ENCODE measurements around the gene DAPK1. TPM values are rescaled to one million over a fixed set of nuclear protein-coding genes. Genes with fewer than 3 reads are reported as not detected.

The DAPK1 gene
- total RNA-seq, 2 experiments from 2014 or later: 3.9 to 5.6 TPM

DNA sequence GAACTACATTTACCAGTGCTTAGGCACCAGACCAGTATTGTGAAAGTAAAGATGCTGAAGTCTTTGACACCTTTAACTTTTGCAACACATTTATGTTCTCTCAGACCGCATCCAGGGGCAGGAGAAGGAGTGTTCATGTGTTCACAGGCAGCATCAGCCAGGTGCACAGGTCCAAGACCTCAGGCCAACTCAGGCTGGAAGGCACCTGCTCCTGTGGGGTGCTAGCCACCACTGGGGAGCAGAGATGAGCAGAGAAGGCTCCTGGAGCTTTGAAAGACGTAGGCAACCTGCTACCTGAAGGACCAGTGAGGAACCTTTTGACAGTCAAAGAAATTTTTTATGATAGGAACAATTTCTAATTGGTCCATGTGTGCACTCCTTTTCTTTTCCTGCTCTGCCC, 35.6 kb downstream of the DAPK1 start:
- DNase-seq (no peak), ATAC-seq (no peak)
- no peaks in the 10 kb centered on the region for H3K36me3 Mint-ChIP-seq (ENCODE audit: low read depth)

GRCh38 chr9:87534036-87534435, 36.4 kb downstream of the DAPK1 start:
- Mint-ChIP-seq H3K4me3 (no peak overlapping the region), H3K9me3 (ENCODE audit: low read depth) (no peaks in the 10 kb centered on the region), H3K27ac (no peak overlapping the region), H3K27me3 (no peaks in the 10 kb centered on the region), H3K36me3 (ENCODE audit: low read depth) (no peaks in the 10 kb centered on the region), H3K4me1 (peaks cover 13% of the 10 kb centered on the region)
- ATAC-seq (no peak), DNase-seq (no peak)
- CTCF ChIA-PET: no interaction called here
- intact Hi-C loops (cut with DNase I, micrococcal nuclease): loop anchor here in 1 of 2 experiments (2.0 kb wide), 1 partner anchor 33 kb away; no protein-coding TSS in a partner anchor
- POLR2A ChIA-PET: no interaction called here

More for the DNA sequence above, 35.6 kb downstream of the DAPK1 start:
- Mint-ChIP-seq H3K4me3 (no peak overlapping the region), H3K27me3 (no peaks in the 10 kb centered on the region), H3K27ac (no peak overlapping the region), H3K4me1 (peaks cover 13% of the 10 kb centered on the region), H3K9me3 (ENCODE audit: low read depth) (no peaks in the 10 kb centered on the region)
- intact Hi-C loops (cut with DNase I, micrococcal nuclease): no loop called here
- ChIA-PET POLR2A (no interaction called here), CTCF (no interaction called here)

DNA sequence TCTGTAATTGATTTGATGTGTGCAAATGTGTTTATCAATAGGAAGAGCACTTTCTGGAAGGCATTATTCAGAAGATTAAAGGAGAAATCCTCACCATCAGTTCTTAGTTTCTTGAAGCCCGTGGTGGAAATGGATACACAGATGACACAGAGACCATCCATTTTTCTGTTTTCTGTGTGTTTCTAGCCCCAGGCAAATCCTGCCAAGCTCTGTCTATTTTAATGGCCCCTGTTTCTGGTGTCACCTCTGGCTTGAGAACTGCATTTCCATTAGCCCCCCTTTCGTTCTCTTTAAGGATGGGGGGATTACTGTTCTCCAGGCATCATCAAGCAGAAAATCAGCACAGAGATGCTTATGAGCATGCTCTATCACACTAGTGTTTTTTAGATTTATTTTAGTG, 37.3 kb downstream of the DAPK1 start:
- no peak overlapping the region for H3K27ac Mint-ChIP-seq
- intact Hi-C loops (cut with DNase I, micrococcal nuclease): loop anchor here (1.0 to 5.0 kb wide), 5 partner anchors 34 to 942 kb away; no protein-coding TSS in a partner anchor

DNA sequence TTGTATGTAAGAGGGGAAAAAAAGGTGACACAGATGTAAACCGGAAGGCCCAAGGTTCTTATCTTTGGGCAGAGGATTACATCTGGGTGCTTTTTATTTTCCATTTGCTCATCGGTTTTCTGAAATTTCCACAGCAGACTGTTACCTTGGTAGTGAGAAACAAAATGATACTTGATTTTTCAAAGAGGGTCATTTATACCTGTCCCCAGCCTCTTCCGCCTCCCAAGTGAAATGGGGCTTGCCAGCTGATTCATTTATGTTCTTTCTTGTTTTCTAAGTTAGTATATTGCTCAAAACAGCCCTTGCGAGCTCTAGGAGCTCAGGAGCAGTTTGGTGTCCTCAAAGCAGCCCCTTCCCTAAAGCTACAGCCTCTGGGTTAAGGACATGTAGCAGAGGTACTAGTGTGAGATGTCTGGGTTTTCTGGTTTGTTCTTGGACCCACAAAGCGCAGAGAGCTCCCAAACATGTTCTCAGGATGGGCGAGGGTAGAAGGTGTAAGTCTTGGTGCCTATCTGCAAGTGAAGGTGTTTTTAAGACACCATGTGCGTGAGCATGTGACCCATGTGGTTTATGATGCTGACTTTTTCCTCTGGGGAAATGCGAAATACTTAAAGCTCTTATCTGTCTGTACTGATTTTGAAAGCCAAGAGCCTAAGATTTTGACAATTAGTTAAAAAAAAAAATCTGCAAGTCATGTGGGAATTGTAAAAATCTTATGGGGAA, 38.3 kb downstream of the DAPK1 start:
- H3K27me3 Mint-ChIP-seq: no peaks in the 10 kb centered on the region
- no peaks in the 10 kb centered on the region for H3K36me3 Mint-ChIP-seq (ENCODE audit: low read depth)
- intact Hi-C loops (cut with DNase I, micrococcal nuclease): loop anchor here (1.0 to 5.0 kb wide), 6 partner anchors 35 to 941 kb away; no protein-coding TSS in a partner anchor
- H3K4me3 Mint-ChIP-seq: peak overlapping the region; percentile 5
- CTCF ChIA-PET: interaction anchor here (1.1 kb wide), 1 partner anchor 127 kb away, joined by 3 read pairs; no protein-coding TSS in a partner anchor
- H3K9me3 Mint-ChIP-seq (ENCODE audit: low read depth): no peaks in the 10 kb centered on the region
- peaks cover 13% of the 10 kb centered on the region for H3K4me1 Mint-ChIP-seq
- DNase-seq (peak; percentile 69), ATAC-seq (peak; percentile 84)
- POLR2A ChIA-PET: interaction anchor here (1.4 to 2.1 kb wide), 2 partner anchors 72 to 162 kb away, joined by 8 to 9 read pairs; no protein-coding TSS in a partner anchor
- peak overlapping the region; percentile 91 for H3K27ac Mint-ChIP-seq

More for the DNA sequence above, 37.3 kb downstream of the DAPK1 start:
- ChIA-PET POLR2A (interaction anchor here (2.1 kb wide), 1 partner anchor 71 kb away, joined by 9 read pairs; no protein-coding TSS in a partner anchor), CTCF (no interaction called here)
- no peak overlapping the region for H3K4me3 Mint-ChIP-seq
- peaks cover 13% of the 10 kb centered on the region for H3K4me1 Mint-ChIP-seq
- H3K36me3 Mint-ChIP-seq (ENCODE audit: low read depth): no peaks in the 10 kb centered on the region
- ATAC-seq (no peak), DNase-seq (no peak)
- no peaks in the 10 kb centered on the region for H3K9me3 Mint-ChIP-seq (ENCODE audit: low read depth)
- no peaks in the 10 kb centered on the region for H3K27me3 Mint-ChIP-seq

DNA sequence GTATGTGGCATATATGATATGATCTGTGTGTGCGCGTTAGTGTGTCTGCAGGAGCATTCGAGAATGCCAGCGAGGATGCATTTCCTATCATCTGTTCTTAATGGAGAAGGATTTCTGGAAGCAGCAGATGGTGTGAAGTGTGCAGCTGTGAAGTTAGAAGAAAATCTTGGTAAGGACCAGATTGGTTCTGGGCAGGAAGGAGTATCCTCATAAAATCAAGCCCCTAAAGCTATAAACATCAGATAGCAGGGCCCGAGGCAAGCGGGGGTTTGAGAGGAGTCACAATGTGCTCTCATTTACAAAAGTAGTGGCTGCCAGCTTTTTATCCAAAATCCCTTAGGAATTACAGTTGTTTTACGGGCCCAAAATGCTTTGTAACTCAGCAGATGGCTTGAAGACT, 40.0 kb downstream of the DAPK1 start:
- Mint-ChIP-seq H3K27ac (no peak overlapping the region), H3K4me1 (peaks cover 13% of the 10 kb centered on the region), H3K27me3 (no peaks in the 10 kb centered on the region), H3K9me3 (ENCODE audit: low read depth) (no peaks in the 10 kb centered on the region), H3K4me3 (no peak overlapping the region), H3K36me3 (ENCODE audit: low read depth) (no peaks in the 10 kb centered on the region)
- DNase-seq: no peak
- CTCF ChIA-PET: interaction anchor here (1.6 kb wide), 1 partner anchor 10 kb away, joined by 4 read pairs; no protein-coding TSS in a partner anchor
- no peak for ATAC-seq
- intact Hi-C loops (cut with DNase I, micrococcal nuclease): loop anchor here in 1 of 2 experiments (5.0 kb wide), 1 partner anchor 940 kb away; no protein-coding TSS in a partner anchor
- POLR2A ChIA-PET: no interaction called here

DNA sequence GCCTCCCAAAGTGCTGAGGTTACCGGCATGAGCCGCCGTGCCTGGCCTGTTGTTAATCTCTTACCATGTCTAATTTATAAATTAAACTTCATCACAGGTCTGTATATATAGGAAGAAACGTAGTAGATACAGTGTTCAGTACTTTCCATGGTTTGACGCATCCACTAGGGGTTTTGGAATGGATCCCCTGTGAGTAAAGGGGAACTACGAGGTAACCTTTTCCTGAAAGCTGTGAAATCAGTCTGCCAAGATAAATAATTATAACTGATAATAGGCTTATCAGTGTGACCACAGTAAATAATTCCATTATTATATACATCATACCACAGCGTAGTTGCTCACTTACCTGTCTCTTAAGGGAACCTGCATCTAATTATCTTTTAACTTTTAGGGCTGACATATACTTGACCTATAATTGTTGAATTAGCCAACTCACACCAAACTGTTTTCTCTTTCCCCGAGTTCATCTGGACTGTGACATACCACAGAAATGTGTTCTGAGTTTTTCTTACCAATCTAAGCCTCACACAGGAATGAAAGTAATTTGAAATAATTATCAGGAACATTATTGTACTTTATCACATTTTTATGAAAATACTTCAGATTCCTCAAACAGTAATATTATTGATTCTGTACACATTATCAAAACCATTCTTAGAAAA, 42.9 kb downstream of the DAPK1 start:
- Mint-ChIP-seq H3K27me3 (no peaks in the 10 kb centered on the region), H3K4me3 (no peak overlapping the region), H3K36me3 (ENCODE audit: low read depth) (no peaks in the 10 kb centered on the region), H3K27ac (no peak overlapping the region), H3K4me1 (peaks cover 11% of the 10 kb centered on the region), H3K9me3 (ENCODE audit: low read depth) (no peaks in the 10 kb centered on the region)
- ATAC-seq (no peak), DNase-seq (no peak)
- intact Hi-C loops (cut with DNase I, micrococcal nuclease): no loop called here
- ChIA-PET POLR2A (no interaction called here), CTCF (no interaction called here)

GRCh38 chr9:87541663-87542062, 44.0 kb downstream of the DAPK1 start:
- ChIA-PET POLR2A (no interaction called here), CTCF (no interaction called here)
- DNase-seq: no peak
- H3K36me3 Mint-ChIP-seq (ENCODE audit: low read depth): no peaks in the 10 kb centered on the region
- peaks cover 4% of the 10 kb centered on the region for H3K4me1 Mint-ChIP-seq
- intact Hi-C loops (cut with DNase I, micrococcal nuclease): no loop called here
- H3K4me3 Mint-ChIP-seq: no peak overlapping the region
- no peak for ATAC-seq
- no peaks in the 10 kb centered on the region for H3K9me3 Mint-ChIP-seq (ENCODE audit: low read depth)
- H3K27ac Mint-ChIP-seq: no peak overlapping the region
- no peaks in the 10 kb centered on the region for H3K27me3 Mint-ChIP-seq

GRCh38 chr9:87542141-87542540, 44.5 kb downstream of the DAPK1 start:
- Mint-ChIP-seq H3K4me1 (peaks cover 3% of the 10 kb centered on the region), H3K9me3 (ENCODE audit: low read depth) (no peaks in the 10 kb centered on the region), H3K27ac (no peak overlapping the region), H3K4me3 (no peak overlapping the region), H3K27me3 (no peaks in the 10 kb centered on the region), H3K36me3 (ENCODE audit: low read depth) (no peaks in the 10 kb centered on the region)
- ChIA-PET CTCF (no interaction called here), POLR2A (no interaction called here)
- no peak for DNase-seq
- intact Hi-C loops (cut with DNase I, micrococcal nuclease): no loop called here
- ATAC-seq: peak; percentile 23

DNA sequence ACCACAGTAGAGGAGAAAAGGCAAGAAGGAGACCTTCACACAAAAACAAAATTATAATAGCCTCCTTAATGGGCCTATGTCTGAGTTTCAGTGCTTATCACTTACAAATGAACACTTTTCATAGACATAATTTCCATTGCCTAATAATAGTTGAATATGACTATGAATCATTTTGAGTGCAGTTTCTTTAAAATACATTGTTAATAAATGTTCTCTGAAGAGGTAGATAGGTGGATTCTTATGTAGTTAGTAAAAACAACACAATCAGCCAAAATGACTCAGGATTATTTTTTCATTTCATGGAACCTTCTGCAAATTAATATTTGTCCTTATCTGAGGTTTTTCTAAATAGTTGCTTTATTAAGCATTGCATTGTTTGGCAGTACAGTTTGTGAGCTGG, 45.6 kb downstream of the DAPK1 start:
- Mint-ChIP-seq H3K36me3 (ENCODE audit: low read depth) (no peaks in the 10 kb centered on the region), H3K27me3 (no peaks in the 10 kb centered on the region), H3K4me1 (no peaks in the 10 kb centered on the region), H3K27ac (no peak overlapping the region), H3K4me3 (no peak overlapping the region), H3K9me3 (ENCODE audit: low read depth) (no peaks in the 10 kb centered on the region)
- ChIA-PET CTCF (no interaction called here), POLR2A (no interaction called here)
- intact Hi-C loops (cut with DNase I, micrococcal nuclease): no loop called here
- DNase-seq (no peak), ATAC-seq (no peak)

DNA sequence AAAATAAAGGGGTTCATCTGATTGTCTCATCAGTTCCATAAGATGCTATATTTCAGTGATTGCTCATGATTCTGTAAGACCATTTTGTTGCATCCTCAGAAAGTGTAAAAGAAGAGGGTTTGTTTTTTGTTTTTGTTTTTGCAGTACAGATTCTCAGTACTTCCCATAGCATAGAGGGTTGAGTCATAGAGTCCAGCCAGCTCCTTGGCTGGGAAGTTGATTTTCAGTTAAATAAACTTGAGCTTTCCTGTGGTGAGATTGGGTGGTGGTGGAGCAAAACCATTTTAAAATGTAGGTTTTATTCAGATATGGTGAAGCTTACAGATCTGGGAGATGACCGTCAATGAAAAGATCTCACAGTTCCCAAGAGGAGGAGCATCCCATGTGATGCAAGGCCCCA, 48.2 kb downstream of the DAPK1 start:
- no peak overlapping the region for H3K4me3 Mint-ChIP-seq
- intact Hi-C loops (cut with DNase I, micrococcal nuclease): no loop called here
- no peak for ATAC-seq
- CTCF ChIA-PET: interaction anchor here (1.2 to 1.7 kb wide), 2 partner anchors 13 to 49 kb away, joined by 4 read pairs; partner anchors contain the start of gene DAPK1
- H3K27me3 Mint-ChIP-seq: peaks cover 4% of the 10 kb centered on the region
- POLR2A ChIA-PET: no interaction called here
- H3K4me1 Mint-ChIP-seq: peaks cover 5% of the 10 kb centered on the region
- no peak overlapping the region for H3K27ac Mint-ChIP-seq
- no peaks in the 10 kb centered on the region for H3K9me3 Mint-ChIP-seq (ENCODE audit: low read depth)
- no peak for DNase-seq
- no peaks in the 10 kb centered on the region for H3K36me3 Mint-ChIP-seq (ENCODE audit: low read depth)

DNA sequence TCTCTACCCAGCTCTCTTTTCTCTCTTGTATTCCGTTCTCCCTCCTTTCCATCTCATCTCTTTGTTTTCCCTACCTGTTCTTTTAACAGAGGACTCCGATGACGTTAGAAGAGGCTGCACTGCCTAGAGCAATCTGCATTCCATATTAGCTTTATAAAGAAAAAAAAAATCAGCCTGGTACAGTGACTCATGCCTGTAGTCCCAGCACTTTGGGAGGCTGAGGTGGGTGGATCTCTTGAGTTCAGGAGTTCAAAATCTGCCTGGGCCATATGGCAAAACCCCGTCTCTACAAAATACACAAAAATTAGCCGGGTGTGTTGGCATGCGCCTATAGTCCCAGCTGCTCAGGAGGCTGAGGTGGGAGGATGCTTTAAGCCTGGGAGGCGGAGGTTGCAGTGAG, 49.0 kb downstream of the DAPK1 start:
- ChIA-PET CTCF (interaction anchor here (0.6 kb wide), 1 partner anchor 632 kb away, joined by 3 read pairs; no protein-coding TSS in a partner anchor), POLR2A (no interaction called here)
- Mint-ChIP-seq H3K4me1 (peaks cover 5% of the 10 kb centered on the region), H3K27ac (no peak overlapping the region), H3K9me3 (ENCODE audit: low read depth) (no peaks in the 10 kb centered on the region), H3K36me3 (ENCODE audit: low read depth) (no peaks in the 10 kb centered on the region), H3K27me3 (peaks cover 4% of the 10 kb centered on the region), H3K4me3 (no peak overlapping the region)
- ATAC-seq (no peak), DNase-seq (no peak)
- intact Hi-C loops (cut with DNase I, micrococcal nuclease): no loop called here

- CTCF ChIA-PET: interaction anchor here (0.6 to 1.2 kb wide), 4 partner anchors 10 to 1101 kb away, joined by 3 to 6 read pairs (median 4); no protein-coding TSS in a partner anchor
Measured at GRCh38 chr9:87547671-87548081, 50.0 kb downstream of the DAPK1 start.

More at GRCh38 chr9:87547671-87548081, 50.0 kb downstream of the DAPK1 start:
- ATAC-seq (no peak), DNase-seq (no peak)
- intact Hi-C loops (cut with DNase I, micrococcal nuclease): no loop called here
- H3K4me1 Mint-ChIP-seq: peaks cover 5% of the 10 kb centered on the region
- no peaks in the 10 kb centered on the region for H3K36me3 Mint-ChIP-seq (ENCODE audit: low read depth)
- POLR2A ChIA-PET: no interaction called here
- no peak overlapping the region for H3K27ac Mint-ChIP-seq
- peaks cover 6% of the 10 kb centered on the region for H3K27me3 Mint-ChIP-seq
- no peak overlapping the region for H3K4me3 Mint-ChIP-seq
- no peaks in the 10 kb centered on the region for H3K9me3 Mint-ChIP-seq (ENCODE audit: low read depth)

Measured in activated CD4-positive, alpha-beta T cell treated with anti-CD3 and anti-CD28 coated beads for 36 hours (primary cell).